Measurements from ENCODE around the gene IGLL5. TPM values are rescaled to one million over a fixed set of nuclear protein-coding genes. Genes with fewer than 3 reads are reported as not detected.

The IGLL5 gene
- total and polyA plus RNA-seq, 9 donors = 0.40 to 9.8 (median 1.5) TPM; not detected in 1

DNA sequence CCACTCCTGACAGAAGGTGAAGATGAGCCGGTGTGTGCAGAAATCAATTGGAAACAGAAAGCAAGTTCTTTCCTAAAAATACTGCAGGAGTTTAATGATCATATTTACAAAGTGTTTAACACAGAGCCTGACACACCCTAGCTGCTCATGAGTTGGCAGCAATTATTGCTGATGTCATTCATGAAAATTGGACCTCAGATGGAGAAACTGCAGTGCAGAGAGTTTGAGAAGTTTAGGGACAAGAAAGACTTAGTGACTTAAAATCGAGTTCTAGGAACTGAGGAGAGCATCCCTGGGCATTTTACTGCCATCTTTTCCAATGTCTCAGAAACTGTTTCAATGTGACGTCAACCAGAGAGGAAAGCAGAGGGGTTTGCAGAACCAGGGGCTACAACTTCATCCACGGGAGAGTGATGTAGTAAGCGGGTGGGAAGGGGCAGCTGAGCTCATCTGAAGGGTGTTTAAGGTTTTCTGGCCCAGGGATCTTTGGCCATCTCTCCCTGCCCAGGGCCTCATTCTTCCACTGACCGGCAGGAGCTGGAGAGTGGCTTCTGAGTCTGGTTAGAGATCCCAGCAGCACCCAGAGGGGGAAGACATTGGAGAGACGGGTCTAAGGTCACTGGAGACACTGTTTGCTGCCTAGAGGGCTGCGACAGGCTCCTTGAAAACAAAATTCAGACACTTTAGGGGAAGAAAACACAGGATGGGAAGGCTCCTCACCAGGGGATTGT lies 21.1 kb upstream of the IGLL5 start:
- no peak for DNase-seq
- H3K27ac ChIP-seq = no peak overlapping the region
- TF ChIP-seq POLR2A (IDR thresholded peaks at IDR 0.05) (no peak), EP300 (IDR thresholded peaks at IDR 0.05) (no peak)
- TF ChIP-seq, protein P1, sequence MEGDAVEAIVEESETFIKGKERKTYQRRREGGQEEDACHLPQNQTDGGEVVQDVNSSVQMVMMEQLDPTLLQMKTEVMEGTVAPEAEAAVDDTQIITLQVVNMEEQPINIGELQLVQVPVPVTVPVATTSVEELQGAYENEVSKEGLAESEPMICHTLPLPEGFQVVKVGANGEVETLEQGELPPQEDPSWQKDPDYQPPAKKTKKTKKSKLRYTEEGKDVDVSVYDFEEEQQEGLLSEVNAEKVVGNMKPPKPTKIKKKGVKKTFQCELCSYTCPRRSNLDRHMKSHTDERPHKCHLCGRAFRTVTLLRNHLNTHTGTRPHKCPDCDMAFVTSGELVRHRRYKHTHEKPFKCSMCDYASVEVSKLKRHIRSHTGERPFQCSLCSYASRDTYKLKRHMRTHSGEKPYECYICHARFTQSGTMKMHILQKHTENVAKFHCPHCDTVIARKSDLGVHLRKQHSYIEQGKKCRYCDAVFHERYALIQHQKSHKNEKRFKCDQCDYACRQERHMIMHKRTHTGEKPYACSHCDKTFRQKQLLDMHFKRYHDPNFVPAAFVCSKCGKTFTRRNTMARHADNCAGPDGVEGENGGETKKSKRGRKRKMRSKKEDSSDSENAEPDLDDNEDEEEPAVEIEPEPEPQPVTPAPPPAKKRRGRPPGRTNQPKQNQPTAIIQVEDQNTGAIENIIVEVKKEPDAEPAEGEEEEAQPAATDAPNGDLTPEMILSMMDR (IDR thresholded peaks at IDR 0.05) = no peak
- WGBS, 3 donors = 64 to 68% (median 64%) methylated on average over 8 of the region's 8 CpGs
- no peaks in the 10 kb centered on the region for H3K4me1 ChIP-seq (ENCODE audit: insufficient read depth)
- no peaks in the 10 kb centered on the region for H3K9me3 ChIP-seq
- no peaks in the 10 kb centered on the region for H3K36me3 ChIP-seq
- H3K27me3 ChIP-seq = no peaks in the 10 kb centered on the region
- intact Hi-C loops (cut with DNase I) = no loop called here
- H3K4me3 ChIP-seq = no peak overlapping the region

DNA sequence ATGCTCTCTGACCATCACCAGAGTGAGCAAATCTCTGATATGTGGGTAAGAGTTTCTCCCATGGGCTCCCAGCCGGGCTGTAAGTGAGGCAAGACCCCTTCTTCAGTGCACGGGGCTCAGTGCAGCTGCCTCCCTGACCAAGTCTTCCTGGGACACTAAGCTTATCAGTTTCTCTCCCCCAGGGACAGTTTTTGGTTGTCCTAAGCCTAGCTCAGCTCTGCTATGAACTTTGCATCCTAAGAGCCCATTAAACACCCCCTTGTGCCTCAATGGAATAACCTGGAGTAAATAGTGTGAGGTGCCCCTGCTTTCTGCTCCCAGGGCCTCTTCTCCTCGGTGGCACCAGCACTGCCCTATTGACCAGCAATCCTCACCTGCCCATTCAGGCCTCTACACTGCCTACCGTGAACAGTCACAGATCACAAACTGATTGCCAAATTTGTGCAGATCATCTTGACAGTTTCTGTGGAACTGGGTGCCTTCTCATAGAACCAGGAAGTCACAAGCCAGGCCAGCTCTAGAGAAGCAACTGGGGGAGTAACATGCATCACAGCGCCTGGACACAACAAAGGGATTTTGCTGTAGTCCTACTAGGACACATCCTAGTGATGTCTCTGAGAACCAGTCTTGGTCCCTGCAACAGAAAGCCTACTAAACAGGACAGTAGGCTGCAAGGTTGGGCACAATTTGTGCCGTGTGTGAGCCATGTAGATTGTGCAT lies 19.5 kb upstream of the IGLL5 start:
- H3K36me3 ChIP-seq = no peaks in the 10 kb centered on the region
- no peak for TF ChIP-seq EP300 (IDR thresholded peaks at IDR 0.05)
- TF ChIP-seq POLR2A (IDR thresholded peaks at IDR 0.05) = no peak
- TF ChIP-seq, protein P1 (IDR thresholded peaks at IDR 0.05) = no peak
- no peak overlapping the region for H3K27ac ChIP-seq
- H3K4me1 ChIP-seq (ENCODE audit: insufficient read depth) = no peaks in the 10 kb centered on the region
- WGBS, 3 donors = 84 to 88% (median 87%) methylated on average over 6 of the region's 6 CpGs
- DNase-seq = no peak
- intact Hi-C loops (cut with DNase I) = no loop called here
- H3K4me3 ChIP-seq = no peak overlapping the region
- no peaks in the 10 kb centered on the region for H3K27me3 ChIP-seq
- no peaks in the 10 kb centered on the region for H3K9me3 ChIP-seq

DNA sequence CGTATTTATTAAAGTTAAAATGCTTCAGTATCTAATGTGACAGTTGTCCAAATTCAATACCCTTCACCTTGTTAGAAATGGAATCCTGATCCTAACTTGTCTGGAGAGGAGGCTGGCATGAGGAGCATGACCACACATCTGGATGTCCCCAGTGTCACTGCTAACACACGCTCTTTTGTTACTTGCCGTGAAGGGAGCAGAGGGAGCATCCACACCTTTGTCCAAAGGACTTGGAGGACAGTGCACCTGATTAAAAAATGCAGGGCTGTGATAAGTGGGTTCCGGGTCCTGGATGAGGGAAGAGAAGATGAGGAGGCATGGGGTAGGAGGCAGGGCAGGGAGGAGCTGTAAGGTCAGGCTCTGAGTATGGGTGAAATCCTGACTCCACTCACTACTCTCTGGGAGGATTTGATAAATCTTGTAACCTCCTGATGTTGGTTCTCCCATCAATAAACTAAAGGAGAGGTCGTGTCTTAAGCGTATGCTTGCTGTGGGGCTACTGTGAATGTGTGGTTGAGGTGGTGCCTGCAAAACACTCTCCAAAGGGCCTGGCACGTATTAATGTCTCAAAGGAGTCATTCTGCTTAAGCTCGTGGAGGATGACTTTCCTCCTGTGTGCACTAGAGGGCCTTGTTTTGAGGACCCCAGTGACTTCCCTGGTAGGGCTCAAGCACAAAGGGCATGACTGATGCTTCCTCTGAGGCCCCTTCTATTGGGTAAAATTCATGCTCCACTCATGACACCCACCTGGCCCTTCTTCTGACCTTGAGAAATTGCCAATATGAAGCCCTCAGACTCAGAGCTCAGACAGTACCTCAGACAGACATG lies 16.8 kb upstream of the IGLL5 start:
- H3K4me1 ChIP-seq (ENCODE audit: insufficient read depth) = no peaks in the 10 kb centered on the region
- no peaks in the 10 kb centered on the region for H3K27me3 ChIP-seq
- H3K27ac ChIP-seq = no peak overlapping the region
- TF ChIP-seq EP300 (IDR thresholded peaks at IDR 0.05) (no peak), POLR2A (IDR thresholded peaks at IDR 0.05) (no peak)
- TF ChIP-seq, protein P1 (IDR thresholded peaks at IDR 0.05) = no peak
- intact Hi-C loops (cut with DNase I) = no loop called here
- no peaks in the 10 kb centered on the region for H3K9me3 ChIP-seq
- WGBS, 3 donors = 65 to 71% (median 65%) methylated on average over 8 of the region's 8 CpGs
- no peaks in the 10 kb centered on the region for H3K36me3 ChIP-seq
- H3K4me3 ChIP-seq = no peak overlapping the region
- no peak for DNase-seq

DNA sequence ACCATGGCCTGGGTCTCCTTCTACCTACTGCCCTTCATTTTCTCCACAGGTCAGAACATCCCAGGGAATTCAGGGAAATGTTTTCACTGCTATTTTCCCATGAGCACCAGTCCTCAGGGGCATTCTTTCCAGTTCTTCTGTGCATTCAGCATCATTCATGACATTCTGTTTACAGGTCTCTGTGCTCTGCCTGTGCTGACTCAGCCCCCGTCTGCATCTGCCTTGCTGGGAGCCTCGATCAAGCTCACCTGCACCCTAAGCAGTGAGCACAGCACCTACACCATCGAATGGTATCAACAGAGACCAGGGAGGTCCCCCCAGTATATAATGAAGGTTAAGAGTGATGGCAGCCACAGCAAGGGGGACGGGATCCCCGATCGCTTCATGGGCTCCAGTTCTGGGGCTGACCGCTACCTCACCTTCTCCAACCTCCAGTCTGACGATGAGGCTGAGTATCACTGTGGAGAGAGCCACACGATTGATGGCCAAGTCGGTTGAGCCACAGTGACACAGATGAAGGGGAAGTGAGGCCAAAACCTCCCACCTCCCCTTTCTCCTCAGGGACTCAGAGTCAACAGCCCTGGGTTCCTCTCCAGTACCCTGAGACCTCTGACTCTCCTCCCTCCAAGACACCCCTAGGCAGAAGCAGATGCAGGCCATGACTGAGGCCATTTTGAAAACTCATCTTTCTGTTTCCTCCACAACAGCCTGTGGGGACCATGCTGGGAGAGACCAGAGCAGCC lies 15.9 kb upstream of the IGLL5 start:
- H3K27me3 ChIP-seq = no peaks in the 10 kb centered on the region
- intact Hi-C loops (cut with DNase I) = no loop called here

More for the DNA sequence above, 15.9 kb upstream of the IGLL5 start:
- WGBS, 3 donors = 89 to 93% (median 92%) methylated on average over 10 of the region's 10 CpGs
- no peak for DNase-seq
- Histone ChIP-seq H3K9me3 (no peaks in the 10 kb centered on the region), H3K36me3 (no peaks in the 10 kb centered on the region), H3K4me3 (no peak overlapping the region), H3K27ac (no peak overlapping the region), H3K4me1 (ENCODE audit: insufficient read depth) (no peaks in the 10 kb centered on the region)
- TF ChIP-seq POLR2A (IDR thresholded peaks at IDR 0.05) (no peak), EP300 (IDR thresholded peaks at IDR 0.05) (no peak)
- TF ChIP-seq, protein P1 (IDR thresholded peaks at IDR 0.05) = no peak

Data from ovary (tissue), 9 donors.